ENCODE results near the gene CPNE1.
"Not testable (repeated sequence)": the region's sequence is repeated elsewhere in the genome, so short reads cannot be mapped to it uniquely, and the experiment has no call there.

The CPNE1 gene

GRCh38 chr20:35697696-35698297, 33.1 kb upstream of the CPNE1 start:
- no peak for FAIRE-seq

DNA sequence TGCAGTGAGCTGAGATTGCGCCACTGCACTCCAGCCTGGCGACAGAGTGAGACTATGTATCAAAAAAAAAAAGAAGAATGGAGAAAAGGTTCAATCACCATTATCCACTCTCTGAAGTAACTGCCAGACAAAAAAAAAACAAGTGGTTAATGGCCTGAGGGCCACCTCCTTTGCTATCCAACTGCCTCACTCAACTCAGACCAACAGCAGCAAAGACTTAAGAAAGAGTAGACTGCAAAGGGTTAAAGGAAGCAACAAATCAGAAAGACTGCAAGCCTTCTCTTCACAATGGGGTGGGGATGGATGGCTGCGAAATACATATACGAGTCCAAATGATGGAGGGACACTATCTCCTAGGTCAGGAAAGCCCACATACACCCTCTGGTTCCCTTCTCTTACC, 31.3 kb upstream of the CPNE1 start:
- no peak for FAIRE-seq

DNA sequence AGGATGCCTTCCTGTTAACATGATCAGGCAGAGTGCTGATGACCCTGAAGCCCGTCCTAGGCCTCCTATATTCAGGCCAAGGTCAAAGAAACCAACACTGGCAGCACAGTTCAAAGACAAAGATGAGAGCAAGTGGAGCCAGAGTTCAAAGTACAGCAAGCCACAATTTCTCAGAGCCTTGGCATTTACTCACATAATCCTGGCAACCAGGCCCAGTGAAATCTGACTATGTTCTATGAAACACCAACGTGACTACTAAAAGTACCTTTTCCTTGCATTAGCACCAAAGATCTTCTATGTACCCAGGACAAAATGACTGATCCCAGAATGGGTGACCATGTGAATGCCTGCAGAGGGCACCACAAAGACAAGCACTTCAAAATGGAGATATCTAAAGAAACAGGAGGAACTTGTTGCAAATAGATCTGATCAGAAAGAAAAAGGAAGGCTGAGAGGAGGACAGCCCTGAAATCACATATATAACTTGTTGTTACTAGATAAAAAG, 30.6 kb upstream of the CPNE1 start:
- no peak for FAIRE-seq

- no peak for FAIRE-seq
Observed at GRCh38 chr20:35690265-35690664, 25.6 kb upstream of the CPNE1 start.

GRCh38 chr20:35686872-35687271, 22.2 kb upstream of the CPNE1 start:
- not testable (repeated sequence) for FAIRE-seq

- FAIRE-seq = not testable (repeated sequence)
Observed at GRCh38 chr20:35685368-35685767, 20.7 kb upstream of the CPNE1 start.

DNA sequence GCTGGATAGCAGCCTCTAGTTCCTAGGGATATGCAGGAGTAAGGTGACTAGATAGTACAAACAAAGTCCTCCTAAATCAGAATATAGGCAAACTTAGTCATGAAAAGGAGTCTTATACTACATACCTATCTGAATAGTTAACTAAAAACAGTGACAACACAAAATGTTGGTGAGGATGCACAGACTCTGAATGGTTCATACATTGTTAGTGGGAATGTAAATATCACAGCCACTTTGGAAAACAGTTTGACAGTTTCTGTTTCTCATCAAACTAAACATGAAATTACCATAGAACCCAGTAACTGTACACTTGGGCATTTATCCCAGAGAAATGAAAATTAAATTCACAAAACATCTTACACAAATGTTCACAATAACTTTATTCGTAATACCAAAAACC, 17.3 kb upstream of the CPNE1 start:
- FAIRE-seq = no peak

GRCh38 chr20:35680452-35681183, 15.9 kb upstream of the CPNE1 start:
- no peak for FAIRE-seq

GRCh38 chr20:35674921-35675320, 10.2 kb upstream of the CPNE1 start:
- no peak for FAIRE-seq

- no peak for FAIRE-seq
Observed at GRCh38 chr20:35673884-35674283, 9.2 kb upstream of the CPNE1 start.

DNA sequence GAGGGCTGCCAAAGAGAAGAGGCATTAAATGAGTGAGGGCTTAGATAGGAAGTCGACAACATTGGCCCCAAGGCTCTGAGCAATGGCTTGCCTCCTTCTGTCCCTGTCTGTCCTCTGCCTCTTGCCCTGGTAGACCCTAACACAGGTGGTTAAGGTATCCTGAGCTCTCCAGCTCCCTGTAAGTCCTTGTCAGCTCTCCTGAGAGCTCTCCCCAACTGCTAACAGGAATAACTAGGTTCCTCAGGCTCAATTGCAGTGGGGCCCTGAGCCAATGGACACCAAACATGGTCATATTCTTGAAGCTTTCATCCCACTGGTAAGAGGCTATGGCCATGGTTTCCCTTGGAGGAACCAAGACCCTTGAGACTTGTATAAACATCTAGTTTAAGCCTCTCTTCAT, 5.0 kb upstream of the CPNE1 start:
- no peak for FAIRE-seq

DNA sequence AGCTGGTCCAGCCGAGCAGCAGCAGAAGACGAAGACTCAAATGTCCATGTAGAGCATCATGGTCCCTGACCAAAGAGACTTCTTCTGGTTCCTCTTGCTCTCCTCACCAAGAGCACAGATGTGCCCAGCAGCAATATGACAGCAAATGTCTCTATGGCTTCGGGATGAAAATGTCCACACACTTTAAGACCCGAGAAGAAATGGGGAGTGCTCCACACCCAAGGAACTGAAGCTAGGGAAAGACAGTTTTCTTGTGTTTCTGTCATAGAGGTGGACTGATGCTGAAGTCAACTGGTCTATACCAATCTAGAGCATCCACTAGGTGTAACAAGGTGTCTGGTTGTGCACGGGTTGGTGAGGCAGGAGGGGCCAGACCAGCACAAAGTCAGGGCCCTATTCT, 4.5 kb upstream of the CPNE1 start:
- no peak for FAIRE-seq

DNA sequence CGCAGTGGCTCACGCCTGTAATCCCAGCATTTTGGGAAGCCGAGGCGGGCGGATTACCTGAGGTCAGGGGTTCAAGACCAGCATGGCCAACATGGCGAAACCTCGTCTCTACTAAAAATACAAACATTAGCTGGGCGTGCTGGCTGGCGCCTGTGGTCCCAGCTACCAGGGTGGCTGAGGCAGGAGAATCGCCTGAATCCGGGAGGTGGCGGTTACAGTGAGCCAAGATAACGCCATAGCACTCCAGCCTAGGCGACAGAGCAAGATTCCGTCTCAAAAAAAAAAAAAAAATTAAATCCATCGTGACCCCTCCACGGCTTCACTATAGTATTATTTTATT, 1.2 kb upstream of the CPNE1 start:
- no peak for FAIRE-seq

GRCh38 chr20:35663516-35664465, 909 bp downstream of the CPNE1 start:
- no peak for FAIRE-seq

GRCh38 chr20:35662551-35662950, 2.1 kb downstream of the CPNE1 start:
- no peak for FAIRE-seq

DNA sequence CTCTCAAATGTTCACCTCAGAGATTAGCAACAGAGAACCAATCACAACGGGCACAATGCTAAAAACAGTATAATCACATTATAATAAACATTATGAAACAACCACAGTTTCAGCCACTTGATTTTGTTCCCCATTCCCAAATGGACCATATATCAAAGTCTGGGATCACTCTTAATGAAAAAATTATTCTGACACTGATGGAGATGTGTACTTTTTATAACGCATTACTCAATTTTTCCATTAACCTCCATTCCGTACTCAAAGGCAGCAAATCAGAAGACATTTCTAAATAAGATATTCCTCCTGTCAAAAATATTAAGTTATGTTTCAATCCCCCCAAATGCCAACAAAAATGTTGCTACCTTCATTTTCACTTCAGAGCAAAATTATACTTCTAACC, 2.8 kb downstream of the CPNE1 start:
- FAIRE-seq = no peak

- FAIRE-seq = no peak
Observed at GRCh38 chr20:35661053-35661452, 3.6 kb downstream of the CPNE1 start.

- FAIRE-seq = no peak
Observed at GRCh38 chr20:35660122-35660937, 4.4 kb downstream of the CPNE1 start.

- FAIRE-seq = no peak
Observed at GRCh38 chr20:35657271-35657670, 7.4 kb downstream of the CPNE1 start.

DNA sequence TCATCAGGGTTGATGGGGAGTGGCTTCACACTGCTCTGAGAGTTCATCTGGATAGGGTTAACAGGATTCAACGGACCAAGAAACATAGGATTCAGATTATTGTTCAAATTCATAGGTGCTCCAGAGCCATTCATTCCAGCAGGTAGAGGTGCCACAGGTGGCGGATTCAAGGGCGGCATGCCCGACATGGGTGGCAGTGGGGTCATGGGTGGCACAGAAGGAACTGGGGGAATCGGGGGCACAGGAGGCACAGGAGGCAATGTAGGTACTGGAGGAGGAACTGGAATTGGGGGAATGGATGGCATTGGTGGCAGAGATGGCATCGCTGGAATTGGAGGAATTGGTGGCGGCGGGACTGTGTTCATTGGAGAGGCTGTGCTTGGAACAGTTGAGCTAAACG, 10.3 kb downstream of the CPNE1 start:
- no peak for FAIRE-seq

GRCh38 chr20:35653893-35654292, 10.8 kb downstream of the CPNE1 start:
- no peak for FAIRE-seq

DNA sequence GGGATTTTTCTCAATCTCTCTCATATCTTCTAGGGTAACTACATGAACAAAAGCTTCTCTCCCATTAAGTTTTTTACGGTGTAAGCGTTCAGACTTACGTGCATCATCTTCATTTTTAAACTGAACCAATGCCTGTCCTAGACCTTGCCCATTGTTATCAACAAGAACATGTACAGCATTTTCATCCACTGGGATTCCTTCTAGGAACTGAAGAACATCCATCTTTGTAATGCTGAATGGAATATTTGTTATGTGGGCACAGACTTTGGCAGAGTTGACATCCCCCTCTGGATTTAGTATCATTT, 11.3 kb downstream of the CPNE1 start:
- FAIRE-seq = no peak

All from endometrium (tissue), 2 donors.